ENCODE data around the gene NUP210L. TPM values are rescaled to one million over a fixed set of nuclear protein-coding genes. Genes with fewer than 3 reads are reported as not detected.
"Not testable (repeated sequence)": the region's sequence is repeated elsewhere in the genome, so short reads cannot be mapped to it uniquely, and the experiment has no call there.

Gene NUP210L
- total RNA-seq, 1 experiment from 2014 or later, result 0.03 TPM

DNA sequence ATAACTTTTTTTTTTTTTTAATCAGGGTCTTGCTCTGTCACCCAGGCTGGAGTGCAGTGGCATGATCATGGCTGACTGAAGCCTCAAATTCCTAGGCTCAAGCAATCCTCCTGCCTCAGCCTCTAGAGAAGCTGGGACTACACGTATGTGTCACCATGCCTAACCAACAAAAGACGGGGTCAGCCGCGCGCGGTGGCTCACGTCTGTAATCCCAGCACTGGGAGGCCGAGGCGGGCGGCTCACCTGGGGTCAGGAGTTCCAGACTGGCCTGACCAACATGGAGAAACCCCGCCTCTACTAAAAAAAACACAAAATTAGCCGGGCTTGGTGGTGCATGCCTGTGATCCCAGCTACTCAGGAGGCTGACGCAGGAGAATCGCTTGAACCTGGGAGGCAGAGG is 142.3 kb downstream of the NUP210L start:
- H3K36me3 ChIP-seq (replicated peaks; ENCODE audit: control insufficient read depth, insufficient read depth, low read length); H3K27me3 ChIP-seq (ENCODE audit: control insufficient read depth, insufficient read depth, low read length); DNase-seq; H3K4me3 ChIP-seq (ENCODE audit: insufficient read depth, low read depth, low read length): not testable (repeated sequence)

DNA sequence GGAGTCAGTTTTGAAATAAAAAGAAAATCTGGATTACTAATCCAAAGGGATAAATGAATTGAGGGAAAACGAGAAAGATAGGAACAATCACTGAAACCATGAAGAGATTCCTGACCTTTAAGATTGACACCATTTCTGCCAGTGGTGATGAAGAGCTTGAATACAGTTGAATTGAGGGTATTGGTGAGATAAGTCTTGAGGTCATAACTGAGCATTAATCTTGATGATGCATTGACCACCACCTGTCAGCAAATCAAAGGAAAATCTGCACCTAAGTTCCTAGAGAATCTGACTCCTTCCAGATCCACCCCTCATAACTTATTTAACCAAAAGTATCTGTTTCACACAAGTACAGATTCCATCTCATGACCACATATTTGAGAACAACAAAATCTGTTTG is 142.7 kb downstream of the NUP210L start:
- Histone ChIP-seq H3K4me3 (ENCODE audit: insufficient read depth, low read depth, low read length) (no peak overlapping the region), H3K27me3 (ENCODE audit: control insufficient read depth, insufficient read depth, low read length) (no peaks in the 10 kb centered on the region), H3K36me3 (replicated peaks; ENCODE audit: control insufficient read depth, insufficient read depth, low read length) (no peaks in the 10 kb centered on the region)
- DNase-seq, result no peak

DNA sequence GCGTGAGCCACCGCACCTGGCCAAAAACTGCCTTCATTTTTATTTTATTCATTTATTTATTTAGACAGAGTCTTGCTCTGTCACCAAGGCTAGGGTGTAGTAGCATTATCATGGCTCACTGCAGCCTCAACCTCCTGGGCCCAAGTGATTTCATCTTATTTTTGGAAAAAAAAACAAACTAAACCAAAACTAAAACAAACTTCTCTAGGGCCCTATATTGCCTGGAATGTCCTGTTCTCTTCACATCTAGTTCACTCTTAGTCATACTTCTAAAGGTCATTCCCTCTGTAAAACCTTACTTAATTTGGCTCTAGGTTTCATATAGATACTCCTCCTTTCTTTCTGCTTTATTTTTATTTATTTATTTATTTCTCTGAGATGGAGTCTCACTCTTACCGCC is 148.7 kb downstream of the NUP210L start:
- Histone ChIP-seq H3K4me3 (ENCODE audit: insufficient read depth, low read depth, low read length) (no peak overlapping the region), H3K36me3 (replicated peaks; ENCODE audit: control insufficient read depth, insufficient read depth, low read length) (no peaks in the 10 kb centered on the region), H3K27me3 (ENCODE audit: control insufficient read depth, insufficient read depth, low read length) (no peaks in the 10 kb centered on the region)
- no peak for DNase-seq

DNA sequence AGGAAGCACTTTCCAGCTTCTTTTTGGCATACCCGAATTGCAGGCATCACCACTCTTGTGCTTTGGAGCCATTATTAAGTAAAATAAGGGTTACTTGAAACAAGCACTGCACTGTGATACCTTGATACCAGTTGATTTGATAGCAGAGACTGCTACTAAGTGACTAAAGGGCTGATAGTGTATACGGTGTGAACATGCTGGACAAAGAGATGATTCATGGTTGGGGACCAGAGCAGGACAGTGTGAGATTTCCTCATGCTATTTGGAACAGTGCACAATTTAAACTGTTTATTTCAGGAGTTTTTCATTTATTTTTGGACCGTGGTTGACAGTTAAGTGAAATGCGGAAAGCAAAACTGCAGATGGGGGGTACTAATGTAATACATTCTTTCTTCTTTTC is 154.5 kb downstream of the NUP210L start:
- no peak for DNase-seq
- no peak overlapping the region for H3K4me3 ChIP-seq (ENCODE audit: insufficient read depth, low read depth, low read length)
- H3K36me3 ChIP-seq (replicated peaks; ENCODE audit: control insufficient read depth, insufficient read depth, low read length), result 0 out of 2 replicates have a peak, but pooled peaks cover 1% of the 10 kb centered on the region
- no peaks in the 10 kb centered on the region for H3K27me3 ChIP-seq (ENCODE audit: control insufficient read depth, insufficient read depth, low read length)

DNA sequence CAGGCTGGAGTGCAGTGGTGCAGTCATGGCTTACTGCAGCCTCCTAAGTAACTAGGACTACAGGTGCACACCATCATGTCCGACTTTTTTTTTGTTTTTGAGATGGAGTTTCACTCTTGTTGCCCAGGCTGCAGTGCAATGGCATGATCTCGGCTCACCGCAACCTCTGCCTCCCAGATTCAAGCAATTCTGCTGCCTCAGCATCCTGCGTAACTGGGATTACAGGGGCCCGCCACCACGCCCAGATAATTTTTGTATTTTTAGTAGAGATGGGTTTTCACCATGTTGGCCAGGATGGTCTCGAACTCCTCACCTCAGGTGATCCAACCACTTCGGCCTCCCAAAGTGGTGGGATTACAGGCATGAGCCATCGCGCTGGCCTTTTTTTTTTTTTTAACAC is 158.0 kb downstream of the NUP210L start:
- H3K4me3 ChIP-seq (ENCODE audit: insufficient read depth, low read depth, low read length); DNase-seq; H3K27me3 ChIP-seq (ENCODE audit: control insufficient read depth, insufficient read depth, low read length): not testable (repeated sequence)
- H3K36me3 ChIP-seq (replicated peaks; ENCODE audit: control insufficient read depth, insufficient read depth, low read length), result peaks cover 13% of the 10 kb centered on the region

DNA sequence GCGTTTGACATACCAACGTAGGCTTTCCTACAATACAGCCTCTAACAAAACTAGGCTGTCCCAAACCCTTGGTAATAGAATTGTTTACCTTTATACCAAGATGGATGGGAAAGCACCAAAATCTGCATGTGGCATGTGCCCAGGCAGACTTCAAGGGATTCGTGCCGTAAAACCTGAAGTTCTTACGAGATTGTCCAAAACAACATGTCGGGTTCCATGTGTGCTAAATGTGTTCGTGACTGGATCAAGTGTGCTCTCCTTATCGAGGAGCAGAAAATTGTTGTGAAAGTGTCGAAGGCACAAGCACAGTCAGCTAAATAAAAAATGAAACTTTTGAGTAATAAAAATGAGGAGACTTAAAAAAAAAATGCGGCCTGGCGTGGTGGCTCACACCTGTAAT is 159.2 kb downstream of the NUP210L start:
- Histone ChIP-seq H3K4me3 (ENCODE audit: insufficient read depth, low read depth, low read length) (no peak overlapping the region), H3K27me3 (ENCODE audit: control insufficient read depth, insufficient read depth, low read length) (no peaks in the 10 kb centered on the region), H3K36me3 (replicated peaks; ENCODE audit: control insufficient read depth, insufficient read depth, low read length) (peaks cover 18% of the 10 kb centered on the region)
- DNase-seq, result no peak

DNA sequence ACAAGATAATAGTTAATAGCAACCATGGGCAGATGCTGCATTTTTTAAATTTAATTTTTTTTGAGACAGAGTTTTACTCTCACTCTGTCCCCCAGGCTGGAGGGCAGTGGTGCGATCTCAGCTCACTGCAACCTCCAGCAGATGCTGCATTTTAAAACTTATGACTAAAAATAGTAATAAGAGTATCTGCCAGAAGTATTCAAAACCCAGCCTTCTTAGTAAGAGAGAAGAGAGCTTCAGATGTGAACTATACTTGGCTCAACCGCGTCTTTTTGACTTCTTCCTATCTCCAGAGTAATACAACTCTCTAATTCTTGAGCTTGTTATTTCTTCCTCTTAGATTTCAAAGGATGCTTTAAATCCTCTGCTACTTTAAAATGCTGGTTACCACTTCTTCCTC is 159.7 kb downstream of the NUP210L start:
- DNase-seq, result no peak
- Histone ChIP-seq H3K27me3 (ENCODE audit: control insufficient read depth, insufficient read depth, low read length) (no peaks in the 10 kb centered on the region), H3K4me3 (ENCODE audit: insufficient read depth, low read depth, low read length) (no peak overlapping the region), H3K36me3 (replicated peaks; ENCODE audit: control insufficient read depth, insufficient read depth, low read length) (peaks cover 18% of the 10 kb centered on the region)

DNA sequence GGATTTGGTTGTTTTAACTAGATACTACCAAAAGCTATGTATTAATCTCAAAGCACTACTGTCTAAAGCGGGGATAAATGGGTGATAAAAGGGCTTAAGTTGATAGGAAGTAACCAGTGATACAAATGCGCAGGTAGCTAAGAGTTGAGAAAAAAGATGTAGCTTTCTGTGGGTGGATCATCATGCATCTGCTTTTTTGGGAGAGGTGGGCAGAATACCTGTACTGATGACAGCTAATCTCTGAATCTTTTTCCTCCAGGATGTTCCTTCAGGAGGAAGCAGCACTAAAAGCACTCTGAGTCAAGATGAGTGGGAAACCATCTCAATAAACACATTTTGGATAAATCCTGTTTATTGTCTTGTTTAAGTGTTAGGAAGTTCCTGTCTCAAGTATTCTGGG is 163.1 kb downstream of the NUP210L start:
- no peak for DNase-seq
- H3K36me3 ChIP-seq (replicated peaks; ENCODE audit: control insufficient read depth, insufficient read depth, low read length), result peaks cover 18% of the 10 kb centered on the region
- peak overlapping the region; percentile 83; the same call in 1 of the 2 replicates for H3K4me3 ChIP-seq (ENCODE audit: insufficient read depth, low read depth, low read length)
- no peaks in the 10 kb centered on the region for H3K27me3 ChIP-seq (ENCODE audit: control insufficient read depth, insufficient read depth, low read length)

DNA sequence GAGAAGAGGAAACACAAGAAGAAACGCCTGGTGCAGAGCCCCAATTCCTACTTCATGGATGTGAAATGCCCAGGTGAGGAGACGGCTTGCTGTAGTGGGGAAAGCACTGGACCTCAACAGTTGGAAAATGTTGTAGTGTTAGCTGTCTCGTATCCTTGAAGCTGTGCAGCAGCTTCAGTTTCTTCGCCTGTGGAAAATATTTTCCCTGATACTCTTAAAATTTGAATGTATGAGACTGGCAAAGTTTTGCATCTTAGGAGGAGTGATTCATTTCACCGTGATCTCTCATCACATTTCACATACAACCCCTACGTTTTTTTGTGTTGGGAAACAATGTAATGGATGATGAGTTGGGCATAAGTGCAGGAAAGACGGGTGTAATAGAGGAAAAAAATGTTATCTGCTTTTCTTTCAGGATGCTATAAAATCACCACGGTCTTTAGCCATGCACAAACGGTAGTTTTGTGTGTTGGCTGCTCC is 163.7 kb downstream of the NUP210L start:
- no peak for DNase-seq
- H3K27me3 ChIP-seq (ENCODE audit: control insufficient read depth, insufficient read depth, low read length), result no peaks in the 10 kb centered on the region
- peak overlapping the region; percentile 83 for H3K4me3 ChIP-seq (ENCODE audit: insufficient read depth, low read depth, low read length)

DNA sequence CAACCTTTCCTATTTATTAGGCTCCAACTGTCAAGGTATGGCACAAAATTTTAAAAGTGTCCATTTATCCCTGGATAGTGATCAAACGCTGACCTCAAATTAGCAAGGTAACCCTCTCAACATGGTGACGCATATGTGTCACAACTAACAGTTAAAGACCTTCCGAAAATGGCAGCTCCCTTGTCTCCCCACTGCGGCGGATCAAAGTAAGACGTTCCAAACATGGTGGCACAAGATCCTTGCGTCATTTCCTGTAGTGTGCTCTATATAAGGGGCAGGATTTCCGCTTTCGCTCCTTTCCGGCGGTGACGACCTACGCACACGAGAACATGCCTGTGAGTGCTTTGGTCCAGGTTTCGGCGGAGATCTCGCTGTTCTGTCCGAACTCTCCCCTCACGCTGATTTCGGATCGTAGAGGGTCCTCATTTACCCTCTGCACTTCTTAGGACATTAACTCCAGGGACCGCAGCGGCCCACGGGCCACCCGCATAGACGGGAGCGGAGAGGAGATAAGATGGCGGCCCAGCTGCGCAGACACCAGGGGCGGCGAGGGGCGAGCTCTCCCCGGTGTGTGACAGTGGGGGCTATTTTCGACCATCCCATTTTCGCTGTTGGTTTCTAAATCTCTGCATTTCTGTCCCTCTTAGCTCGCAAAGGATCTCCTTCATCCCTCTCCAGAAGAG is 164.3 kb downstream of the NUP210L start, which contains the start of gene RPS27:
TSS of gene RPS27 (plus strand) at position 295 of the 683 bp plus-strand sequence. CDS start at position 330, 35 bp downstream.
- Histone ChIP-seq H3K36me3 (replicated peaks; ENCODE audit: control insufficient read depth, insufficient read depth, low read length) (peaks cover 17% of the 10 kb centered on the region), H3K27me3 (ENCODE audit: control insufficient read depth, insufficient read depth, low read length) (no peaks in the 10 kb centered on the region), H3K4me3 (ENCODE audit: insufficient read depth, low read depth, low read length) (peak within 1 kb of the TSS; percentile 83)
- DNase-seq, result peak; percentile 90

More for the DNA sequence above, 163.7 kb downstream of the NUP210L start:
- H3K36me3 ChIP-seq (replicated peaks; ENCODE audit: control insufficient read depth, insufficient read depth, low read length), result peaks cover 18% of the 10 kb centered on the region

DNA sequence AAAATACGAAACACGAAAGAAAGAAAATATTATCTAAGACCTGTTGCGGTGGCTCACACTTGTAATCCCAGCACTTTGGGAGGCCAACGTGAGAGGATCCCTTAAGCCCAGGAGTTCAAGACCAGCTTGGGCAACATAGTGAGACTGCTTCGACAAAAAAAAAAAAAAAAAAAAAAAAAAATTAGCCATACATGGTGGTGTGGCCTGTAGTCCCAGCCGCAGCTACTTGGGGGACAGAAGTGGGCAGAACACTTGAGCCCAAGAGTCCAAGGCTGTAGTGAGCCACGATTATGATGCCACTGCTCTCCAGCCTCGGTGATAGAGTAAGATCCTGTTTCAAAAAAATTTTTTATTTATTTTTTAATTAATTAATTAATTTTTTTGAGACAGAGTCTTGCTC is 167.3 kb downstream of the NUP210L start:
- Histone ChIP-seq H3K27me3 (ENCODE audit: control insufficient read depth, insufficient read depth, low read length) (no peaks in the 10 kb centered on the region), H3K4me3 (ENCODE audit: insufficient read depth, low read depth, low read length) (no peak overlapping the region), H3K36me3 (replicated peaks; ENCODE audit: control insufficient read depth, insufficient read depth, low read length) (peaks cover 10% of the 10 kb centered on the region)
- DNase-seq, result no peak

DNA sequence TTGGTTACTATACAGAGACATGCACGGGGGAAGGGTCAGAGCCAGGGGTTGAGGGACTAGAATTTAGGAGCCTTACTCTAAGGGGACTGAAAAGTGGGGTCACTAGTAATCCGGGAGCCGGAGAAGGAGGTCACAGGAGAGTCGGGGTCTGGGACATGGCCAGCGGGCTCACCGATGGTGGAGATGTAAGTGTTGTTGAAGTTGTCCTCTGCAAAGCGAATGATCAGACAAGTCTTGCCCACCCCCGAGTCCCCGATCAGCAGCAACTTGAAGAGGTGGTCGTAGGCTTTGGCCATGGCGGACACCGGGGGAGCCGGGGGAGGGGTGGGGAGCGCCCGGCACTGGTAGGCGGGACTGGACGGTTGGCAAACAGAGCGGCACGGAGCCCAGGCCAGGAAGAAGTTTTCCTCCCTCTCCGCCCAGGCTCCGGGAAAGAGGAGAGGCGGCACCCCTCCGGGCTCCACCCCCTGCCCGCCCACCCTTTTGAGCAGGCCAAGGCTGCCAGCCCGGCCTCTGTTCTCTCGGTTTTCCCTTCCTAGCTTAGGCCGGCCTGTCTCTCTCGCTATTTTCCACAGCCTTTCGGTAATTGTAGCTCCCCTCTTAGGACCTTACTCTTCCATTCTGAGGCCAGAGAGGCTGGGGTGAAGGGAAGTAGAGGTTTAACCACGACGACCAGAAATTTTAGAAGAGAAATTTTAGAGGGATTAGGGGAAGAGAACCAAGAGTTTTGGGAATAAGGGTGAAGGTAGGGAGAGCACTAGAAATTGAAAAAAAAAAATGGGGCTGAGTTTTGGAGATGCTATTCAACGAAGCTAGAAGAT is 168.7 kb downstream of the NUP210L start, which contains the start of gene RAB13:
TSS of gene RAB13 (minus strand) at position 399 of the 821 bp plus-strand sequence. CDS start at position 296, 103 bp downstream.
- peak; percentile 93 for DNase-seq
- Histone ChIP-seq H3K4me3 (ENCODE audit: insufficient read depth, low read depth, low read length) (peak within 1 kb of the TSS; percentile 87), H3K27me3 (ENCODE audit: control insufficient read depth, insufficient read depth, low read length) (no peaks in the 10 kb centered on the region), H3K36me3 (replicated peaks; ENCODE audit: control insufficient read depth, insufficient read depth, low read length) (peaks cover 4% of the 10 kb centered on the region)

DNA sequence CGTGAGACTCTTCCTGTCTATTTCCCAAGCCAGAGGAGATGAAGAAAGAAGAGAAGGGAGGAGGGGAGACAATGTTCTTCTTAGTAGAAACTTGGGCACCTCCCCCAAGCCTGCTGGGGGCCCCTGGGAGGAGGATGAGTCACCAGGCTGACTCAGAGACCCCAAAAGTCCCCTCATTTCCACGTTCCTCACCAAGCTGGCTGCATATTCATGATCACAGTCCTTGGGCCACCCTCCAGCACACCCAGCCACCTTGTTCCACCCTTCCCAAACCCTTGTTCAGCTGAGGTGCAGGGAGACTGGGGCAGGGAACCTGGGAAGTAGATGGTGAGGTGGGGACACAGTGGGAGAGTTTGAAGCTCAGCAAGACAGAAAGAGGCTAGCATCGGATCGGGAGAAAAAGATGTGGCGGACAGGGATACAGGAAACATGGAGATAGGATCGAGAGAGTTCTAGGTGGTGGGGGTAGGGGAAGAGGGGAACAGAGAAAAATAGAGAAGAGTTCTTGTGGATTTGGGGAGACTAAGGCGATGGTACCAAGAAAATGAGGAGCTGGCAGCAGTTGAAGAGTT is 169.4 kb downstream of the NUP210L start:
- Histone ChIP-seq H3K27me3 (ENCODE audit: control insufficient read depth, insufficient read depth, low read length) (no peaks in the 10 kb centered on the region), H3K4me3 (ENCODE audit: insufficient read depth, low read depth, low read length) (peak overlapping the region; percentile 87), H3K36me3 (replicated peaks; ENCODE audit: control insufficient read depth, insufficient read depth, low read length) (peaks cover 3% of the 10 kb centered on the region)
- DNase-seq, result peak; percentile 57

DNA sequence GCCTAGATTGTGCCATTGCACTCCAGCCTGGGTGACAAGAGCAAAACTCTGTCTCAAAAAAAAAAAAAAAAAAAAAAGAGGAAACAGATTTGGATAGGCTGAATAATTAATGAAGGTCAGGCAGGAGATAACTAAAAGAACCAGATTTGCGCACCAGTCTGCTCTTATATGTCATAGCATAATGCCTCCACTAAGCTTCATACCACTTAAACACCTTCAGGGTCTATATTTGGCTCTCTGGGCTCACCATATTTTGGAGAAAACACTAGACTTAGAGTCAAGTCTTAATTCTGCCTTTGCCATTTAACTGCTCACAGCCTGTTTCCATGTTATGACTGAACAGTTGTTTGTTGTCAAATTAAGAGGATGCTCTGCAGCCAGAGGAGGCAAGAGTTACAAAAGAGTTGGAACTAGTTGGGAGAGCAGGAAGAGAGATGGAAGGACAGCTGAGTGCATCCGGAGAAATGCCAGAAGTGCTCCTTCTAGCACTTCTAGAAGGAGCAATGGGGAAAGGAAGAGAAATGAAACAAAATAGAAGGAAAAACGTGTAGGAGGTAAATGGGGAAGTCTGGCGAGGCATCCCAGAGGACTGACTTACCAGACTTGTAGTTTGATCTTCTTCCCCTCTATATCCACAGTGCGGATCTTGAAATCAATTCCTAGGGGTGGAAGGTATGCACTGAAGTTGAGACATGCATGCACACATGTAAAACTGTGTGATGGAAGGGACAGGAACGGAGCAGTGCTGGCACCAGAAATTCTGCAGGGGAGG is 170.6 kb downstream of the NUP210L start:
- no peak overlapping the region for H3K4me3 ChIP-seq (ENCODE audit: insufficient read depth, low read depth, low read length)
- no peaks in the 10 kb centered on the region for H3K27me3 ChIP-seq (ENCODE audit: control insufficient read depth, insufficient read depth, low read length)
- DNase-seq, result no peak
- H3K36me3 ChIP-seq (replicated peaks; ENCODE audit: control insufficient read depth, insufficient read depth, low read length), result peaks cover 3% of the 10 kb centered on the region

Data from H7 (cell line).